Measurements from ENCODE around the gene PDGFD.

DNA sequence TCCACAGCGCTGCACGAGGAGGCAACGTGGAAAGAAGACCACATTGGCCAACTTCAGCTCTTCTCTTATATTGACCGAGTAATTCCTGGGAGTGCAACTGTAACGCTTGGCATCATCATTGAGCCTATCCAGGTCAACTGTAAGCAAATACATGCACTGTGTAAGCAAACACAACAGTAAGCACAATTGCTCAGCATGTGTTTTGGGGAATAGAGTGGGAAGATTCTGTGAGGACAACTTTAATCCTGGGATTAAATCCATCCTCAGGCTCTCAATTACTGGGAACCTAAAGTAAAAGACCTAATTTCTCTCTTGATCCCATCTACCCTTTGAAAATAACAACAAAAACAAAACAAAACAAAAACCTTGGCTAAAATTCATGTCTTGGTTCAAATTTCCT, 237.0 kb downstream of the PDGFD start:
- TF ChIP-seq, protein P1, sequence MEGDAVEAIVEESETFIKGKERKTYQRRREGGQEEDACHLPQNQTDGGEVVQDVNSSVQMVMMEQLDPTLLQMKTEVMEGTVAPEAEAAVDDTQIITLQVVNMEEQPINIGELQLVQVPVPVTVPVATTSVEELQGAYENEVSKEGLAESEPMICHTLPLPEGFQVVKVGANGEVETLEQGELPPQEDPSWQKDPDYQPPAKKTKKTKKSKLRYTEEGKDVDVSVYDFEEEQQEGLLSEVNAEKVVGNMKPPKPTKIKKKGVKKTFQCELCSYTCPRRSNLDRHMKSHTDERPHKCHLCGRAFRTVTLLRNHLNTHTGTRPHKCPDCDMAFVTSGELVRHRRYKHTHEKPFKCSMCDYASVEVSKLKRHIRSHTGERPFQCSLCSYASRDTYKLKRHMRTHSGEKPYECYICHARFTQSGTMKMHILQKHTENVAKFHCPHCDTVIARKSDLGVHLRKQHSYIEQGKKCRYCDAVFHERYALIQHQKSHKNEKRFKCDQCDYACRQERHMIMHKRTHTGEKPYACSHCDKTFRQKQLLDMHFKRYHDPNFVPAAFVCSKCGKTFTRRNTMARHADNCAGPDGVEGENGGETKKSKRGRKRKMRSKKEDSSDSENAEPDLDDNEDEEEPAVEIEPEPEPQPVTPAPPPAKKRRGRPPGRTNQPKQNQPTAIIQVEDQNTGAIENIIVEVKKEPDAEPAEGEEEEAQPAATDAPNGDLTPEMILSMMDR (optimal IDR thresholded peaks at IDR 0.05 in 1 of 3, IDR thresholded peaks at IDR 0.05 in 1 of 3, conservative IDR thresholded peaks at IDR 0.05 in 1 of 3; ENCODE audit: extremely low read depth in 1 of 3, insufficient read depth in 2 of 3, low read length in 3 of 3), result no peak
- no peak for TF ChIP-seq EZH2 (IDR thresholded peaks at IDR 0.05; ENCODE audit: low read length)
